ENCODE results near the gene CREB5.

Gene CREB5

GRCh38 chr7:28722684-28723083 is 310.4 kb downstream of the CREB5 start:
- Histone ChIP-seq H3K27me3 (ENCODE audit: insufficient read depth, low read length, poor library complexity) (peaks cover 16% of the 10 kb centered on the region), H2AFZ (ENCODE audit: low read depth, low read length) (no peak overlapping the region), H4K20me1 (ENCODE audit: insufficient read depth, low read length) (no peaks in the 10 kb centered on the region), H3K9me3 (ENCODE audit: insufficient read depth, low read length, severe bottlenecking) (no peaks in the 10 kb centered on the region), H3K4me3 (ENCODE audit: low read depth in 1 of 2, low read length in 2 of 2) (no peak overlapping the region), H3K79me2 (ENCODE audit: insufficient read depth, low read length) (no peaks in the 10 kb centered on the region), H3K9ac (ENCODE audit: low read depth, low read length) (no peak overlapping the region), H3K4me1 (ENCODE audit: insufficient read depth, low read length) (no peaks in the 10 kb centered on the region), H3K36me3 (ENCODE audit: insufficient read depth, low read length) (no peaks in the 10 kb centered on the region), H3K27ac (ENCODE audit: low read length) (no peak overlapping the region), H3K4me2 (ENCODE audit: insufficient read depth, low read length) (no peak overlapping the region)
- DNase-seq (no peak), ATAC-seq (ENCODE audit: insufficient read depth, low read depth) (no peak)
- no peak for TF ChIP-seq EZH2 (IDR thresholded peaks at IDR 0.05; ENCODE audit: borderline replicate concordance, low read depth, low read length, severe bottlenecking)
- TF ChIP-seq, protein P1, sequence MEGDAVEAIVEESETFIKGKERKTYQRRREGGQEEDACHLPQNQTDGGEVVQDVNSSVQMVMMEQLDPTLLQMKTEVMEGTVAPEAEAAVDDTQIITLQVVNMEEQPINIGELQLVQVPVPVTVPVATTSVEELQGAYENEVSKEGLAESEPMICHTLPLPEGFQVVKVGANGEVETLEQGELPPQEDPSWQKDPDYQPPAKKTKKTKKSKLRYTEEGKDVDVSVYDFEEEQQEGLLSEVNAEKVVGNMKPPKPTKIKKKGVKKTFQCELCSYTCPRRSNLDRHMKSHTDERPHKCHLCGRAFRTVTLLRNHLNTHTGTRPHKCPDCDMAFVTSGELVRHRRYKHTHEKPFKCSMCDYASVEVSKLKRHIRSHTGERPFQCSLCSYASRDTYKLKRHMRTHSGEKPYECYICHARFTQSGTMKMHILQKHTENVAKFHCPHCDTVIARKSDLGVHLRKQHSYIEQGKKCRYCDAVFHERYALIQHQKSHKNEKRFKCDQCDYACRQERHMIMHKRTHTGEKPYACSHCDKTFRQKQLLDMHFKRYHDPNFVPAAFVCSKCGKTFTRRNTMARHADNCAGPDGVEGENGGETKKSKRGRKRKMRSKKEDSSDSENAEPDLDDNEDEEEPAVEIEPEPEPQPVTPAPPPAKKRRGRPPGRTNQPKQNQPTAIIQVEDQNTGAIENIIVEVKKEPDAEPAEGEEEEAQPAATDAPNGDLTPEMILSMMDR (IDR thresholded peaks at IDR 0.05; ENCODE audit: borderline replicate concordance, extremely low read depth, low read length, poor library complexity, severe bottlenecking) = no peak

- no peak for DNase-seq
- H3K27ac ChIP-seq (ENCODE audit: low read length) = no peak overlapping the region
- TF ChIP-seq EZH2 (IDR thresholded peaks at IDR 0.05; ENCODE audit: borderline replicate concordance, low read depth, low read length, severe bottlenecking) = no peak
- TF ChIP-seq, protein P1 (IDR thresholded peaks at IDR 0.05; ENCODE audit: borderline replicate concordance, extremely low read depth, low read length, poor library complexity, severe bottlenecking) = no peak
These were observed 311.0 kb downstream of the CREB5 start for GRCh38 chr7:28723336-28723735.

DNA sequence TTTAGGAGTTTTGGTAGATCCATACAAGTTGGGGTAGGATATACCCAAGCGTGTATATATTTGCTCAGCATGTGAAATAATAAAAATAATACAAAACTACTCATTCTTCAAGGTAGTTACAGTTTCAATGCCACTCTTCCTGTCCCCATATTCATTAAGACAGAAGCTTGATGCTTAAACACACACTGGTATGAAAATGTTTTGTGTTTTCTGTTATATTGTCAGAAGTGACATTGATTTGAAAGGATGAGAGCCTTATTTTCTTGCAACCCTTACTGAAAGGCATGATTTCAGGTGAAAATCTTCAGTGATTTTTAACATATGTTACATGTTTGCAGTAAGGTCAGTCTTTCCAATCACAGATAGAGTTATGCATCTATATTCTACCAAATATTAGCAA is 312.2 kb downstream of the CREB5 start:
- Histone ChIP-seq H4K20me1 (ENCODE audit: insufficient read depth, low read length) (no peaks in the 10 kb centered on the region; the same call in 1 of the 2 replicates), H3K27me3 (ENCODE audit: insufficient read depth, low read length, poor library complexity) (peaks cover 16% of the 10 kb centered on the region), H3K36me3 (ENCODE audit: insufficient read depth, low read length) (no peaks in the 10 kb centered on the region), H3K27ac (ENCODE audit: low read length) (no peak overlapping the region), H3K4me2 (ENCODE audit: insufficient read depth, low read length) (no peak overlapping the region), H3K4me3 (ENCODE audit: low read depth in 1 of 2, low read length in 2 of 2) (no peak overlapping the region), H3K9ac (ENCODE audit: low read depth, low read length) (no peak overlapping the region), H3K4me1 (ENCODE audit: insufficient read depth, low read length) (no peaks in the 10 kb centered on the region), H2AFZ (ENCODE audit: low read depth, low read length) (no peak overlapping the region), H3K9me3 (ENCODE audit: insufficient read depth, low read length, severe bottlenecking) (no peaks in the 10 kb centered on the region), H3K79me2 (ENCODE audit: insufficient read depth, low read length) (no peaks in the 10 kb centered on the region)
- TF ChIP-seq, protein P1 (IDR thresholded peaks at IDR 0.05; ENCODE audit: borderline replicate concordance, extremely low read depth, low read length, poor library complexity, severe bottlenecking) = no peak
- TF ChIP-seq EZH2 (IDR thresholded peaks at IDR 0.05; ENCODE audit: borderline replicate concordance, low read depth, low read length, severe bottlenecking) = no peak
- ATAC-seq (ENCODE audit: insufficient read depth, low read depth) = no peak
- no peak for DNase-seq

More at GRCh38 chr7:28723336-28723735, 311.0 kb downstream of the CREB5 start:
- H3K9ac ChIP-seq (ENCODE audit: low read depth, low read length) = no peak overlapping the region
- H3K36me3 ChIP-seq (ENCODE audit: insufficient read depth, low read length) = no peaks in the 10 kb centered on the region
- H3K79me2 ChIP-seq (ENCODE audit: insufficient read depth, low read length) = no peaks in the 10 kb centered on the region
- no peaks in the 10 kb centered on the region for H4K20me1 ChIP-seq (ENCODE audit: insufficient read depth, low read length)
- no peak overlapping the region for H2AFZ ChIP-seq (ENCODE audit: low read depth, low read length)
- peaks cover 16% of the 10 kb centered on the region for H3K27me3 ChIP-seq (ENCODE audit: insufficient read depth, low read length, poor library complexity)
- H3K4me2 ChIP-seq (ENCODE audit: insufficient read depth, low read length) = no peak overlapping the region
- no peaks in the 10 kb centered on the region for H3K9me3 ChIP-seq (ENCODE audit: insufficient read depth, low read length, severe bottlenecking)
- ATAC-seq (ENCODE audit: insufficient read depth, low read depth) = no peak
- no peaks in the 10 kb centered on the region for H3K4me1 ChIP-seq (ENCODE audit: insufficient read depth, low read length)
- no peak overlapping the region for H3K4me3 ChIP-seq (ENCODE audit: low read depth in 1 of 2, low read length in 2 of 2)

Data from DND-41 (cell line).